Endodermal cell (in vitro differentiated cells): ENCODE data around the gene IL1RN. TPM values are rescaled to one million over a fixed set of nuclear protein-coding genes. Genes with fewer than 3 reads are reported as not detected.

ENCODE experiments used
- DNase-seq: peaks from one replicate; pipeline ENCODE4 v3.0.0-alpha.2; 2017
- H3K27ac ChIP-seq: 2 replicates; pipeline ENCODE4 v1.5.1; 2013; ENCODE audit warnings: mild to moderate bottlenecking, low read depth, low read length, moderate library complexity
- H3K27me3 ChIP-seq: 2 replicates; pipeline ENCODE4 v1.6.1; 2013; ENCODE audit warnings: mild to moderate bottlenecking, low read length, moderate library complexity; ENCODE audit not compliant: insufficient read depth, control insufficient read depth, poor library complexity, severe bottlenecking
- H3K36me3 ChIP-seq: 2 replicates; pipeline ENCODE4 v1.7.0; 2013; ENCODE audit warnings: mild to moderate bottlenecking, low read length, moderate library complexity; ENCODE audit not compliant: control insufficient read depth, insufficient read depth
- H3K4me1 ChIP-seq: one replicate; pipeline ENCODE4 v1.7.0; 2013; ENCODE audit warnings: low read length; ENCODE audit not compliant: control insufficient read depth, insufficient read depth
- H3K4me3 ChIP-seq: 2 replicates; pipeline ENCODE4 v1.5.1; 2013; ENCODE audit warnings: mild to moderate bottlenecking, low read length, moderate library complexity
- H3K9ac ChIP-seq: 2 replicates; pipeline ENCODE4 v1.6.1; 2013; ENCODE audit warnings: mild to moderate bottlenecking, low read length, moderate library complexity; ENCODE audit not compliant: poor library complexity, severe bottlenecking; ENCODE audit errors: extremely low read depth
- H3K9me3 ChIP-seq: 2 replicates; pipeline ENCODE4 v1.6.1; 2013; ENCODE audit warnings: mild to moderate bottlenecking, low read length, moderate library complexity; ENCODE audit not compliant: control insufficient read depth
- H3K27ac Mint-ChIP-seq: 2 replicates; pipeline ENCODE4 v1.8.0; 2020; ENCODE audit warnings: mixed read lengths
- H3K27me3 Mint-ChIP-seq: 2 replicates; pipeline ENCODE4 v1.8.0; 2021; ENCODE audit warnings: mild to moderate bottlenecking, mixed read lengths; ENCODE audit not compliant: insufficient read depth
- H3K36me3 Mint-ChIP-seq: 2 replicates; pipeline ENCODE4 v1.8.0; 2020; ENCODE audit warnings: low read depth, mixed read lengths
- H3K4me1 Mint-ChIP-seq: 2 replicates; pipeline ENCODE4 v1.8.0; 2020; ENCODE audit warnings: mixed read lengths
- H3K4me3 Mint-ChIP-seq: 2 replicates; pipeline ENCODE4 v1.8.0; 2020; ENCODE audit warnings: mild to moderate bottlenecking, moderate library complexity, mixed read lengths
- H3K9me3 Mint-ChIP-seq: 2 replicates; pipeline ENCODE4 v1.8.0; 2020; ENCODE audit warnings: mild to moderate bottlenecking, mixed read lengths
- CTCF ChIP-seq: fragments of 200-600 bp; sonication (generic); conservative IDR thresholded peaks from 2 replicates; pipeline ENCODE4 v1.5.0; 2021; ENCODE audit warnings: antibody characterized with exemption, mild to moderate bottlenecking
- WGBS, 2 experiments: methylation state at CpG; one replicate each; pipeline versions ENCODE4 v1.1.5 to v1.1.7; 2013; ENCODE audit warnings: missing lambda C conversion rate in 2 of 2, mixed read lengths in 1 of 2; ENCODE audit not compliant: insufficient coverage in 1 of 2, insufficient read length in 1 of 2; 5-methylcytosine and 5-hydroxymethylcytosine counted together
- total RNA-seq, 2 donors: library from RNA; stranded (reverse); fragmentation: NEBNext Ultra II Directional in 1 of 2; extraction: Animal tissue kit (Norgen Biotek cat#: 25700) in 1 of 2; gene quantifications; 2 replicates in 1 of 2; 3 replicates in 1 of 2; pipeline ENCODE4 v1.2.1, GENCODE V29; 2021

The IL1RN gene
- total RNA-seq, 2 donors from 2014 or later: not detected

DNA sequence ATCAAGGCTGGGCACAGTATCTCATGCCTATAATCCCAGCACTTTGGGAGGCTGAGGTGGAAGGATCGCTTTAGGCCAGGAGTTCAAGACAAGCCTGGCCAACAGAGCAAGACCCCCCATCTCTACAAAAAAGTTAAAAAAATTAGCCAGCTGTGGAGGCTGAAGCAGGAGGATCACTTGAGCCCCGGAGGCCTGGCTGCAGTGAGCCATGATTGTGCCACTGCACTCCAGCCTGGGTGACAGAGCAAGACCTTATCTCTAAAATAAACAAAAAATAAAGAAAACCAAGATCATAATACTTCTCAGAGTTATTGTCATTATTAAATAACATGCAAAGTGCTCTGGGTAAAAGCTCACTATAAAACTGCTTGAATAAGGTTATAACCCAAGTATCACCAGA lies 14.9 kb downstream of the IL1RN start:
- Mint-ChIP-seq H3K4me3 (no peak overlapping the region), H3K27me3 (peaks cover 7% of the 10 kb centered on the region), H3K36me3 (no peaks in the 10 kb centered on the region), H3K27ac (no peak overlapping the region), H3K9me3 (peaks cover 7% of the 10 kb centered on the region), H3K4me1 (peaks cover 2% of the 10 kb centered on the region)
- WGBS, 2 experiments: 83 to 91% methylated on average over 1 to 2 of the region's 2 CpGs
- TF ChIP-seq CTCF: no peak
- no peaks in the 10 kb centered on the region for H3K9me3 ChIP-seq
- no peaks in the 10 kb centered on the region for H3K36me3 ChIP-seq
- H3K27ac ChIP-seq: no peak overlapping the region
- no peak overlapping the region for H3K9ac ChIP-seq
- H3K4me1 ChIP-seq: no peaks in the 10 kb centered on the region
- DNase-seq: no peak
- no peak overlapping the region for H3K4me3 ChIP-seq
- H3K27me3 ChIP-seq: no peaks in the 10 kb centered on the region

DNA sequence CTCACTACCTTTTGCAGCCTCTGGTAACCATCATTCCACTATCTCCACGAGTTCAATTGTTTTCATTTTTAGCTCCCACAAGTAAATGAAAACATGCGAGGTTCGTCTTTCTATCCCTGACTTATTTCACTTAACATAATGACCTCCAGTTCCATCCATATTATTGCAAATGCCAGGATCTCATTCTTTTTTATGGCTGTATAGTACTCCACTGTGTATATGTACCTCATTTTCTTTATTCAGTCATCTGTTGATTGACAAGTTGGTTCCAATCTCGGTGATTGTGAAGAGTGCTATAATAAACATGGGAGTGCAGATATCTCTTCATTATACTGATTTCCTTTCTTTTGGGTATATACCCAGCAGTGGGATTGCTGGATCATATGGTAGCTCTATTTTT lies 16.9 kb downstream of the IL1RN start:
- Mint-ChIP-seq H3K27me3 (peaks cover 10% of the 10 kb centered on the region), H3K9me3 (peaks cover 7% of the 10 kb centered on the region), H3K36me3 (no peaks in the 10 kb centered on the region), H3K4me1 (no peaks in the 10 kb centered on the region), H3K4me3 (no peak overlapping the region), H3K27ac (no peak overlapping the region)
- H3K36me3 ChIP-seq: no peaks in the 10 kb centered on the region
- no peaks in the 10 kb centered on the region for H3K27me3 ChIP-seq
- WGBS, 2 experiments: 78 to 80% methylated on average over 4 of the region's 4 CpGs
- H3K9me3 ChIP-seq: no peaks in the 10 kb centered on the region
- no peaks in the 10 kb centered on the region for H3K4me1 ChIP-seq
- H3K27ac ChIP-seq: no peak overlapping the region
- TF ChIP-seq CTCF: no peak
- DNase-seq: no peak
- no peak overlapping the region for H3K9ac ChIP-seq
- H3K4me3 ChIP-seq: no peak overlapping the region

- Mint-ChIP-seq H3K4me3 (no peak overlapping the region), H3K36me3 (no peaks in the 10 kb centered on the region)
- H3K9me3 ChIP-seq: no peaks in the 10 kb centered on the region
Measured at GRCh38 chr2:113148606-113149552, 21.5 kb downstream of the IL1RN start.

More at GRCh38 chr2:113148606-113149552, 21.5 kb downstream of the IL1RN start:
- Histone ChIP-seq H3K4me1 (no peaks in the 10 kb centered on the region), H3K9ac (no peak overlapping the region), H3K27ac (no peak overlapping the region), H3K4me3 (no peak overlapping the region), H3K27me3 (no peaks in the 10 kb centered on the region), H3K36me3 (no peaks in the 10 kb centered on the region)
- no peak for TF ChIP-seq CTCF
- no peak overlapping the region for H3K27ac Mint-ChIP-seq
- peaks cover 10% of the 10 kb centered on the region for H3K27me3 Mint-ChIP-seq
- H3K4me1 Mint-ChIP-seq: no peaks in the 10 kb centered on the region
- no peak for DNase-seq
- H3K9me3 Mint-ChIP-seq: peaks cover 7% of the 10 kb centered on the region
- 82 to 94% methylated on average over 3 to 8 of the region's 8 CpGs for WGBS, 2 experiments
